Endometrial microvascular endothelial cells (primary cell): Measurements from ENCODE around the gene OR2G6. TPM values are rescaled to one million over a fixed set of nuclear protein-coding genes. Genes with fewer than 3 reads are reported as not detected.
"Not testable (repeated sequence)": the region's sequence is repeated elsewhere in the genome, so short reads cannot be mapped to it uniquely, and the experiment has no call there.

Source experiments
- in situ Hi-C: cut with HindIII; loops from 2 replicates; pipeline ENCODE4 v1.10.0; 2017; ENCODE audit warnings: low sequenced_read_pairs, low pct_unique_long_range_greater_than_20kb; ENCODE audit errors: inconsistent ontology term
- total RNA-seq: library from RNA; depleted of rRNA; stranded (reverse); fragments of >200 nt; gene quantifications from one replicate; pipeline ENCODE4 v1.2.3, GENCODE V29; 2015; ENCODE audit errors: inconsistent ontology term

The OR2G6 gene
- total RNA-seq, 1 donor from 2014 or later: not detected

- in situ Hi-C loops: not testable (repeated sequence)
These were observed 64.2 kb downstream of the OR2G6 start for GRCh38 chr1:248572049-248572448.

- in situ Hi-C loops: not testable (repeated sequence)
These were observed 66.0 kb downstream of the OR2G6 start for GRCh38 chr1:248573856-248574255.

GRCh38 chr1:248574657-248575056 lies 66.8 kb downstream of the OR2G6 start, which contains the start of gene OR2T34:
OR2T34 (minus strand) TSS chr1:248574757; CDS start chr1:248574757, 0 bp downstream.
- in situ Hi-C loops: not testable (repeated sequence)

GRCh38 chr1:248576260-248576980 lies 68.5 kb downstream of the OR2G6 start:
- in situ Hi-C loops: no loop called here

Other genes with a start within 250 kb of the OR2G6 start
- not detected for gene OR2T33, start 230.1 kb upstream of the OR2G6 start, total RNA-seq
- gene OR2T12, start 204.6 kb upstream of the OR2G6 start, total RNA-seq: not detected
- not detected for gene OR2M7, start 183.5 kb upstream of the OR2G6 start, total RNA-seq
- not detected for gene OR14C36, start 159.3 kb upstream of the OR2G6 start, total RNA-seq
- gene OR2T4, start 146.4 kb upstream of the OR2G6 start, total RNA-seq: not detected
- not detected for gene OR2T6, start 132.3 kb upstream of the OR2G6 start, total RNA-seq
- gene OR2T1, start 105.0 kb upstream of the OR2G6 start, total RNA-seq: not detected
- not detected for gene OR2T2, start 62.4 kb upstream of the OR2G6 start, total RNA-seq
- gene OR2T3, start 34.7 kb upstream of the OR2G6 start, total RNA-seq: not detected
- not detected for gene OR2T5, start 19.5 kb upstream of the OR2G6 start, total RNA-seq
- not detected for gene OR2T29, start 54.7 kb downstream of the OR2G6 start, total RNA-seq
- not detected for gene OR2T34, start 66.7 kb downstream of the OR2G6 start, total RNA-seq
- gene OR2T10, start 89.6 kb downstream of the OR2G6 start, total RNA-seq: not detected
- not detected for gene OR2T11, start 127.0 kb downstream of the OR2G6 start, total RNA-seq
- not detected for gene OR2T35, start 137.2 kb downstream of the OR2G6 start, total RNA-seq
- not detected for gene OR2T27, start 147.5 kb downstream of the OR2G6 start, total RNA-seq
- gene OR14I1, start 194.7 kb downstream of the OR2G6 start, total RNA-seq: not detected
- not detected for gene LYPD8, start 247.7 kb downstream of the OR2G6 start, total RNA-seq